Measurements from ENCODE around the gene SETMAR. TPM values are rescaled to one million over a fixed set of nuclear protein-coding genes. Genes with fewer than 3 reads are reported as not detected.

The SETMAR gene
- total and polyA plus RNA-seq, 2 of the 8 experiments (the other 6 are each of a cell fraction or from before 2014, with no cell fraction given) = 16.1 to 25.3 TPM

- ChIA-PET POLR2A (ENCODE audit: partially characterized antibody) (interaction anchor here (0.8 to 0.9 kb wide), 4 partner anchors 10 to 143 kb away, joined by 3 to 6 read pairs (median 3); partner anchors contain the start of genes ITPR1 and SUMF1), CTCF (ENCODE audit: partially characterized antibody) (interaction anchor here (0.6 to 5.5 kb wide), 77 partner anchors 8 to 1656 kb away, joined by 3 to 47 read pairs (median 4); partner anchors contain the start of gene ITPR1)
- peak; percentile 79 to 82 for TF ChIP-seq RAD21 (IDR thresholded peaks at IDR 0.05 in 1 of 2, conservative IDR thresholded peaks at IDR 0.05 in 1 of 2; ENCODE audit: low read depth in 2 of 2, low read length in 2 of 2)
- TF ChIP-seq HDAC2 (IDR thresholded peaks at IDR 0.05; ENCODE audit: borderline replicate concordance in 1 of 2, low read depth in 2 of 2, low read length in 2 of 2) = 0 out of 4 replicates have a peak, but pooled peaks of 1 of the 2 experiments have one; percentile 6
- peak; percentile 63; the same call in 1 of the 2 replicates for TF ChIP-seq BACH1 (IDR thresholded peaks at IDR 0.05; ENCODE audit: low read length)
- TF ChIP-seq FOSL1 (IDR thresholded peaks at IDR 0.05; ENCODE audit: insufficient read depth, low read depth, low read length) = no peak
- TF ChIP-seq CTCF (IDR thresholded peaks at IDR 0.05; ENCODE audit: control extremely low read depth in 1 of 3, insufficient read depth in 1 of 3, low read depth in 1 of 3, low read length in 3 of 3) = peak in 2 of 3 experiments; percentile 58 to 71; a peak in 2 of 4 replicates
- no peak for TF ChIP-seq POU5F1 (IDR thresholded peaks at IDR 0.05; ENCODE audit: low read depth, low read length)
- Histone ChIP-seq H4K20me1 (replicated peaks in 1 of 2; ENCODE audit: control insufficient read depth in 1 of 2, insufficient read depth in 2 of 2, low read length in 2 of 2) (no peaks in the 10 kb centered on the region), H3K4me2 (ENCODE audit: insufficient read depth in 1 of 2, low read depth in 2 of 2, low read length in 2 of 2) (no peak overlapping the region), H2BK120ac (replicated peaks; ENCODE audit: low read depth, low read length) (no peak overlapping the region), H3K4ac (replicated peaks; ENCODE audit: insufficient read length, low read depth, low read length) (no peak overlapping the region), H2BK20ac (ENCODE audit: low read length) (no peak overlapping the region), H4K5ac (ENCODE audit: insufficient read length, low read depth, low read length) (no peak overlapping the region), H3K79me1 (ENCODE audit: low read depth, low read length) (no peaks in the 10 kb centered on the region), H3K4me3 (ENCODE audit: extremely low read depth in 1 of 4, insufficient read depth in 2 of 4, low read depth in 3 of 4, low read length in 4 of 4) (no peak overlapping the region), H4K8ac (ENCODE audit: extremely low read depth, insufficient read depth, low read length) (no peak overlapping the region), H3K36me3 (ENCODE audit: control insufficient read depth in 2 of 4, insufficient read depth in 4 of 4, low read length in 3 of 4) (no peaks in the 10 kb centered on the region), H3K56ac (replicated peaks; ENCODE audit: insufficient read length, low read depth, low read length) (no peak overlapping the region), H3K79me2 (ENCODE audit: control insufficient read depth in 1 of 2, insufficient read depth in 2 of 2, low read length in 2 of 2) (no peaks in the 10 kb centered on the region), H3K9me3 (ENCODE audit: insufficient read depth in 2 of 2, low read depth in 1 of 2, low read length in 1 of 2) (no peaks in the 10 kb centered on the region), H3K27me3 (replicated peaks in 1 of 4; ENCODE audit: control insufficient read depth in 3 of 4, extremely low read depth in 1 of 4, insufficient read depth in 3 of 4, low read length in 3 of 4) (no peaks in the 10 kb centered on the region), H3K23me2 (ENCODE audit: low read depth, low read length) (no peaks in the 10 kb centered on the region; the same call in 1 of the 2 replicates), H2BK15ac (ENCODE audit: low read length) (no peak overlapping the region), H4K91ac (replicated peaks; ENCODE audit: insufficient read length, low read length) (no peak overlapping the region), H2BK5ac (ENCODE audit: low read depth, low read length) (no peak overlapping the region), H3K23ac (ENCODE audit: insufficient read length) (no peak overlapping the region), H3K4me1 (replicated peaks in 1 of 4; ENCODE audit: control insufficient read depth in 3 of 4, insufficient read depth in 4 of 4, low read length in 3 of 4) (no peaks in the 10 kb centered on the region), H2BK12ac (ENCODE audit: low read depth, low read length) (no peak overlapping the region), H2AFZ (ENCODE audit: low read length) (no peak overlapping the region), H3K18ac (ENCODE audit: extremely low read depth, low read length) (no peak overlapping the region), H2AK5ac (ENCODE audit: low read depth, low read length) (no peak overlapping the region), H3K27ac (ENCODE audit: low read depth, low read length) (no peak overlapping the region), H3K14ac (ENCODE audit: insufficient read length) (no peak overlapping the region), H3K9ac (replicated peaks in 1 of 4; ENCODE audit: extremely low read depth in 1 of 4, low read depth in 3 of 4, low read length in 3 of 4) (no peak overlapping the region)
- 37% methylated on average over 2 of the region's 2 CpGs; no CpG with 5 or more reads in 1 of the 2 experiments for WGBS, 2 experiments (ENCODE audit: extremely low coverage in 1 of 2, insufficient coverage in 1 of 2, insufficient read length in 1 of 2, insufficient replicate concordance in 2 of 2, low coverage in 1 of 2, low lambda C conversion rate in 2 of 2, missing lambda C conversion rate in 1 of 2)
- no peak for DNase-seq (ENCODE audit: low read depth in 1 of 2, low spot score in 2 of 2)
- FAIRE-seq = no peak
Measured at GRCh38 chr3:4350789-4351163, 47.6 kb downstream of the SETMAR start.
